Loucy (cell line): ENCODE results near the gene MYO1D.

Source experiments
- EZH2phosphoT487 ChIP-seq: fragments of 200-600 bp; IDR thresholded peaks from 2 replicates; pipeline ENCODE4 v1.6.1; 2018; ENCODE audit warnings: antibody characterized with exemption, mild to moderate bottlenecking, moderate library complexity, borderline replicate concordance
- TF ChIP-seq, protein P1 (sequence below): fragments of 200-600 bp; sonication (generic); conservative IDR thresholded peaks from 2 replicates; pipeline ENCODE4 v1.5.1; 2014; ENCODE audit warnings: mild to moderate bottlenecking, antibody characterized with exemption, low read length

DNA sequence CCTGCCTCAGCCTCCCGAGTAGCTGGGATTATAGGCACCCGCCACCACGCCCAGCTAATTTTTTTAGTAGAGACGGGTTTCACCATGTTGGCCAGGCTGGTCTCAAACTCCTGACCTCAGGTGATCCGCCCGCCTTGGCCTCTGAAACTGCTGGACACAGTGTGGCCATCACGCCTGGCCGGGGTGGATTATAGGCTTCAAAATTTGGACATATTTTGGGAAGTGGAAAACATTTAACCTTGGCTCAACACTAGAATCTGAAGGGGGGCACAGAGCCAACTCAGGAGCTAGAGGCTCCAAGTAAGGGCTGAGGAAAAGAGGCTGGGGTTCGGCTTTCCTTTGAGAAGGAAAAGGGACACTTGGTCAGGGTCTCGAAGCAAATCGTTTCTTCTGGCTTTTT, 392.3 kb downstream of the MYO1D start:
- TF ChIP-seq, protein P1, sequence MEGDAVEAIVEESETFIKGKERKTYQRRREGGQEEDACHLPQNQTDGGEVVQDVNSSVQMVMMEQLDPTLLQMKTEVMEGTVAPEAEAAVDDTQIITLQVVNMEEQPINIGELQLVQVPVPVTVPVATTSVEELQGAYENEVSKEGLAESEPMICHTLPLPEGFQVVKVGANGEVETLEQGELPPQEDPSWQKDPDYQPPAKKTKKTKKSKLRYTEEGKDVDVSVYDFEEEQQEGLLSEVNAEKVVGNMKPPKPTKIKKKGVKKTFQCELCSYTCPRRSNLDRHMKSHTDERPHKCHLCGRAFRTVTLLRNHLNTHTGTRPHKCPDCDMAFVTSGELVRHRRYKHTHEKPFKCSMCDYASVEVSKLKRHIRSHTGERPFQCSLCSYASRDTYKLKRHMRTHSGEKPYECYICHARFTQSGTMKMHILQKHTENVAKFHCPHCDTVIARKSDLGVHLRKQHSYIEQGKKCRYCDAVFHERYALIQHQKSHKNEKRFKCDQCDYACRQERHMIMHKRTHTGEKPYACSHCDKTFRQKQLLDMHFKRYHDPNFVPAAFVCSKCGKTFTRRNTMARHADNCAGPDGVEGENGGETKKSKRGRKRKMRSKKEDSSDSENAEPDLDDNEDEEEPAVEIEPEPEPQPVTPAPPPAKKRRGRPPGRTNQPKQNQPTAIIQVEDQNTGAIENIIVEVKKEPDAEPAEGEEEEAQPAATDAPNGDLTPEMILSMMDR = no peak
- TF ChIP-seq EZH2phosphoT487 = no peak
